WI38 (cell line): Measurements from ENCODE around the gene HNRNPA2B1.

Experiments
- H3K4me3 ChIP-seq: 2 replicates; pipeline ENCODE4 v1.5.1; 2011; ENCODE audit warnings: low read depth, mild to moderate bottlenecking, control low read depth, low read length
- TF ChIP-seq, protein P1 (sequence below): IDR thresholded peaks from 2 replicates; pipeline ENCODE4 v1.5.1; 2012; ENCODE audit warnings: low read depth, mild to moderate bottlenecking, control low read depth, low read length

Gene HNRNPA2B1

DNA sequence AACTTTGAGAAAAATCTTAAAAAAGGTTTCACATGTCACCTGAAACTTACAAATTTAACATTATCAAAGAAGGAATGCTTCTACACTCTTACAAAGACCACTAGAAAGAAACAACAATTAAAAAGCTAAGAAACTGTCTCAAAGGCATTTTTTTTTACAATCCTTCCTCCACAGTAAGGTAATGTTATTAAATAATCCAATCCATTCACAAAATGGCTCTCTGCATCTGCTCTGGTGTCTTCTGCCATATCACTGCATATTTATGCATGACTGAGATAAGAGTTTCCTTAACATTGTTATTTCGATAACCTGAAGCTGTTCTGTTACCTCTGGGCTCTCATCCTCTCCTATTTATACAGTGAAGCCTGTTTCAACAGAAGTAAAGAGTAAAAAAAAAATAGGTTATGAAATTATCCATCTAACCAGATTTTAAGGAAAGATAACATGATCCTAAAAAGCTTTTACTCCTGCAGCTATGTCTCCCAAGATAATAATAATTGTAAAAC is 8.5 kb downstream of the HNRNPA2B1 start:
- TF ChIP-seq, protein P1, sequence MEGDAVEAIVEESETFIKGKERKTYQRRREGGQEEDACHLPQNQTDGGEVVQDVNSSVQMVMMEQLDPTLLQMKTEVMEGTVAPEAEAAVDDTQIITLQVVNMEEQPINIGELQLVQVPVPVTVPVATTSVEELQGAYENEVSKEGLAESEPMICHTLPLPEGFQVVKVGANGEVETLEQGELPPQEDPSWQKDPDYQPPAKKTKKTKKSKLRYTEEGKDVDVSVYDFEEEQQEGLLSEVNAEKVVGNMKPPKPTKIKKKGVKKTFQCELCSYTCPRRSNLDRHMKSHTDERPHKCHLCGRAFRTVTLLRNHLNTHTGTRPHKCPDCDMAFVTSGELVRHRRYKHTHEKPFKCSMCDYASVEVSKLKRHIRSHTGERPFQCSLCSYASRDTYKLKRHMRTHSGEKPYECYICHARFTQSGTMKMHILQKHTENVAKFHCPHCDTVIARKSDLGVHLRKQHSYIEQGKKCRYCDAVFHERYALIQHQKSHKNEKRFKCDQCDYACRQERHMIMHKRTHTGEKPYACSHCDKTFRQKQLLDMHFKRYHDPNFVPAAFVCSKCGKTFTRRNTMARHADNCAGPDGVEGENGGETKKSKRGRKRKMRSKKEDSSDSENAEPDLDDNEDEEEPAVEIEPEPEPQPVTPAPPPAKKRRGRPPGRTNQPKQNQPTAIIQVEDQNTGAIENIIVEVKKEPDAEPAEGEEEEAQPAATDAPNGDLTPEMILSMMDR, result no peak
- no peak overlapping the region for H3K4me3 ChIP-seq

- TF ChIP-seq, protein P1, result no peak
- no peak overlapping the region for H3K4me3 ChIP-seq
Measured at GRCh38 chr7:26191233-26191973, 9.1 kb downstream of the HNRNPA2B1 start.

- TF ChIP-seq, protein P1, result no peak
- no peak overlapping the region for H3K4me3 ChIP-seq
Measured at GRCh38 chr7:26190417-26190869, 10.1 kb downstream of the HNRNPA2B1 start.

GRCh38 chr7:26189697-26190096 is 10.8 kb downstream of the HNRNPA2B1 start:
- TF ChIP-seq, protein P1, result no peak
- no peak overlapping the region for H3K4me3 ChIP-seq

DNA sequence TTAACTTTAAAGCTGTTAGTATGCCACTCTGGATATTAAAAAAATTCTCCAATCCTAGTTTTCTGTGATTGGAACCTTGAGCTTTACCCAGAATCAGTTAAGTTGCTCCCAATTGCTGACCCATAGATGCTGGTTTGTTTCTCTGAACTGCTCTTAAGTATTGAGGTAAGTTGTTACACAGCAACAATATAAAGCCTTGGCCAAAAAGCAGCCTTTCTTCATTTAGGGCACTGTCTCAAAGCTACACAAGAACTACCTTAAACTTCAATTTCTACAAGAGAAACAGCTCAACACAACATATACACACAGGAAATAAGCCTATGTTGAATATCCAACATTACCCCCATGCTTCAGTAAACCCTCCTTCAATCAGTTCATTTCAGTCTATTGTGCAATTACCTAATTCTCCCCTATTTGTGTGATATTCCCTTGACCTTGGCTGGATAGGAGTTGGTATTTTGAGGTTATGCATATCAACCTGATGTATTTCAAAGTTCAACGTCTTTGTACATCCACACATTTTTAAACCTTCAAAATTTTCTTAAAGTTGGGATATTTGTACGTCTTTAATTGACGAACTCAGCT is 11.5 kb downstream of the HNRNPA2B1 start:
- no peak overlapping the region for H3K4me3 ChIP-seq
- TF ChIP-seq, protein P1, result no peak

- TF ChIP-seq, protein P1, result no peak
- no peak overlapping the region for H3K4me3 ChIP-seq
Measured at GRCh38 chr7:26188206-26188956, 12.2 kb downstream of the HNRNPA2B1 start.
